NB4 (cell line): ENCODE data around the gene C2CD2.
A peak's percentile ranks its signal among the peaks of the same experiment; 100 is the strongest.

Source experiments
- DNase-seq: peaks from one replicate; pipeline ENCODE4 v3.0.0; 2010; ENCODE audit warnings: low read depth
- H3K4me3 ChIP-seq: one replicate; pipeline ENCODE4 v1.5.1; 2011; ENCODE audit warnings: mild to moderate bottlenecking, low read depth, low read length, moderate library complexity
- MYC ChIP-seq: IDR thresholded peaks from 2 replicates; pipeline ENCODE4 v1.6.1; 2011; ENCODE audit warnings: low read depth, low read length
- POLR2A ChIP-seq: IDR thresholded peaks from 2 replicates; pipeline ENCODE4 v1.6.1; 2011; ENCODE audit warnings: mild to moderate bottlenecking; ENCODE audit not compliant: insufficient read length; ENCODE audit errors: extremely low read depth
- TF ChIP-seq, protein P1 (sequence below): IDR thresholded peaks from 2 replicates; pipeline ENCODE4 v1.6.1; 2011; ENCODE audit warnings: low read depth, low read length
- TF ChIP-seq, protein P2 (sequence below): IDR thresholded peaks from one replicate; pipeline ENCODE4 v1.5.1; 2012; ENCODE audit warnings: low read depth, low read length

The C2CD2 gene

DNA sequence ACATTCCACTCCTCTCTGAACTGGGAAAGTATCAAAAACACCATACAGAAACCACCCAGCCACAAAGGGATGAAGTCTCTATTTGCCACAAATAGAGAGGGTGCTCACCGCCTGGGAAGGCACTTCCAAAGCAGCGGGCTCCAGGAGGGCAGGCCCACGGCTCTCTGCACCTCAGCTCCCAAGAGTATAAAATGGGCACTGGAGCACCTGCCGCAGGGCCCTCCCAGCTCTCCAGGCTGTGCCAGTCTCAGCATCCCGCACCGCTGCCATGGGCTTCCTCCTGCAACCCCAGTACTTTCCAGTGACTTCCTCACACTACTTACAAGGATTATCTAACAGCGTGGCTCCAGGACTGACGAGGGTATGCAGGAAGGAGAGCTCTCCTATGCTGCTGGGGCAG, 14.4 kb downstream of the C2CD2 start:
- no peak overlapping the region for H3K4me3 ChIP-seq

DNA sequence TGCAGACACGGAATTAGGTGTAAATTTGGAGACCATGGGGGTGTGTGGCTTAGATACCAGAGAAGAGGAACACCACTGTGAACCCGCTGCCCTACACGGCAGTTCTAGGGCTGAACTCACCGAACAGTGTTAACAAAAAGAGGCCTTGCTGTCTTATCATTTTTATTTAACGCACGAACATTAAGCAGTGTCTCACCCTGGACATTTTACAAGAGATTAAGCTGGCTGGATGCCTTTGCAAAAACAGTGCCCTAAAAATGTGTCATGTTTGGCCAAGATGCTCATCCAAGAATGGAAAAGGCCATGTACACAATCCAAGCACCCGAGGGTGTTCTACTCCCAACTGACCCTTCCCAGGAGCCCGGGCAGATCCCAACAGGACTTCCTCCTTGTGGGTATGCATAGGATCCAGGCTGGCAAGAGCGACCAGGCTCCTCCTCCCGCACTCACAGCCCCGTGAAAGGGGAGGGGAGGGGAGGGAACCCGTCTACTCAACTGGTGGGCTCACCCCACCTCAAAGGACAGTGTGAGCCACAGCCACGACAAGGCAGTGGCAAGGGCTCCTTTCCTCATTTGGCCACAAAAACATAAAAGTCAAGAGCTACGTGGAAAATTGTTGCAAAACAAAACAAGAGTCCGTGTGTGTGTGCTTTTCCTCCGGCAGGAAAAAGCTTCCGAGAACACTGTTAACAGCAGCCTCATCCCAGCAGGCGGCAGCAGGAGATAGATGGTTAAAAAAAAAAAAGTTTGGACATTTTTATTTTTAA, 20.3 kb downstream of the C2CD2 start:
- H3K4me3 ChIP-seq: no peak overlapping the region
- DNase-seq: no peak
- TF ChIP-seq, protein P1, sequence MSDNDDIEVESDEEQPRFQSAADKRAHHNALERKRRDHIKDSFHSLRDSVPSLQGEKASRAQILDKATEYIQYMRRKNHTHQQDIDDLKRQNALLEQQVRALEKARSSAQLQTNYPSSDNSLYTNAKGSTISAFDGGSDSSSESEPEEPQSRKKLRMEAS: no peak; the same call in 1 of the 2 replicates
- no peak for TF ChIP-seq MYC
- TF ChIP-seq POLR2A: no peak
- TF ChIP-seq, protein P2, sequence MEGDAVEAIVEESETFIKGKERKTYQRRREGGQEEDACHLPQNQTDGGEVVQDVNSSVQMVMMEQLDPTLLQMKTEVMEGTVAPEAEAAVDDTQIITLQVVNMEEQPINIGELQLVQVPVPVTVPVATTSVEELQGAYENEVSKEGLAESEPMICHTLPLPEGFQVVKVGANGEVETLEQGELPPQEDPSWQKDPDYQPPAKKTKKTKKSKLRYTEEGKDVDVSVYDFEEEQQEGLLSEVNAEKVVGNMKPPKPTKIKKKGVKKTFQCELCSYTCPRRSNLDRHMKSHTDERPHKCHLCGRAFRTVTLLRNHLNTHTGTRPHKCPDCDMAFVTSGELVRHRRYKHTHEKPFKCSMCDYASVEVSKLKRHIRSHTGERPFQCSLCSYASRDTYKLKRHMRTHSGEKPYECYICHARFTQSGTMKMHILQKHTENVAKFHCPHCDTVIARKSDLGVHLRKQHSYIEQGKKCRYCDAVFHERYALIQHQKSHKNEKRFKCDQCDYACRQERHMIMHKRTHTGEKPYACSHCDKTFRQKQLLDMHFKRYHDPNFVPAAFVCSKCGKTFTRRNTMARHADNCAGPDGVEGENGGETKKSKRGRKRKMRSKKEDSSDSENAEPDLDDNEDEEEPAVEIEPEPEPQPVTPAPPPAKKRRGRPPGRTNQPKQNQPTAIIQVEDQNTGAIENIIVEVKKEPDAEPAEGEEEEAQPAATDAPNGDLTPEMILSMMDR: no peak

More for the DNA sequence above, 14.4 kb downstream of the C2CD2 start:
- TF ChIP-seq MYC: no peak
- TF ChIP-seq POLR2A: no peak
- DNase-seq: no peak

DNA sequence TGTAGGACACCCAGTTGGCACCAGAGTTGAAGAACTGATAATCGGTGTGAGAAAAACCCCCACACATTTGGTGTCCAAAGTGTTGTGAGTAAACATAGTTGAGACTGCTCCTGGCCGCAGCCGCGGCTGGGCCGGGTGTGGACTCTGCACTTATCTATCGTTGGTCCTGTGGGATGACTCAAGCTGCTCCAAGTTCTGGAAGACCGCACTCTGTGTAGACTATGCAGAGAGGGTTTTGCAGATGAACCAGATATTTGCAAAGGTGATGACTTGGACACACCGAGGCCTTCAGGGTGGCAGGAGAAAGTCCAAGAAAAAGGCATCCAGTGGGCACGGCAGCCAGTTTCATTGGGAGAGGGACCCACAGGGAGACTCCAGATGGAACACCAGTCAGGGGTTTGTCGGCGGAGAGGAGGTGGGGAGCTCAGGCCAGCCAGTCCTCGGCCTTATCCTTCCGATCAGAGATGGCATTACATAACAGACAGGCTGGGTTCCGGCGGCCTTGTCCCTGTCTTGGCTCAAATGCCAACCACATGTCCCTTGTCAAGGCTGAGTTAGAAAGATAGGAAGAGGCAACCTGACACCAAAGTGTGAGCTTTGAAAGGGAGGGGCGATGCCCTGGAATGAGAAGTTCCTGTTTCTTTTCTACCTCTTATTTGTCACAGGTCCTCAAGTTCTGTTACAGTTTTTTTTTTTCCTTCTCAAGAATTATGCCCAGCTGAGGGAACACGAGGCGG, 21.1 kb downstream of the C2CD2 start:
- DNase-seq: peak; percentile 44
- H3K4me3 ChIP-seq: no peak overlapping the region
- TF ChIP-seq MYC (peak; percentile 39; the same call in 1 of the 2 replicates), POLR2A (no peak)
- TF ChIP-seq, protein P1: peak; percentile 75

DNA sequence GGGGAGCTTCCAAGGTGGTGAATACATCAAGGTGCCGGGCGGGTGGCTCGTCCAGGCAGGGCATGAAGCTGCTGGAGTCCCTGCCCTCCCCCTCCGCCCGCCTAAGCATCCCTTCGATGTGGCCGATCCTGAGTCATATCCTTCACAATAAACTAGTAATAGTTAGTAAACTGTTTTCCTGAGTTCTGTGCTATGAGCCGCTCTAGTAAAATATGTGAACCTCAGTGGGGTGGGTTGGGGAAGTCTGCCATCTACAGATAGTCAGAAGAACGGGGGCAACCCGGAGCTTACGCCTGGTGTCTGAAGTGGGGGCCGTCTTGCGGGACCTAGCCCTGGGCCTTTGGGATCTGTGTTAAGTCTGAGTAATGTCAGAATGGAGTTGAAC, 21.6 kb downstream of the C2CD2 start:
- no peak overlapping the region for H3K4me3 ChIP-seq
- DNase-seq: no peak
- TF ChIP-seq MYC: no peak
- TF ChIP-seq, protein P2: no peak
- TF ChIP-seq, protein P1: no peak
- TF ChIP-seq POLR2A: no peak

DNA sequence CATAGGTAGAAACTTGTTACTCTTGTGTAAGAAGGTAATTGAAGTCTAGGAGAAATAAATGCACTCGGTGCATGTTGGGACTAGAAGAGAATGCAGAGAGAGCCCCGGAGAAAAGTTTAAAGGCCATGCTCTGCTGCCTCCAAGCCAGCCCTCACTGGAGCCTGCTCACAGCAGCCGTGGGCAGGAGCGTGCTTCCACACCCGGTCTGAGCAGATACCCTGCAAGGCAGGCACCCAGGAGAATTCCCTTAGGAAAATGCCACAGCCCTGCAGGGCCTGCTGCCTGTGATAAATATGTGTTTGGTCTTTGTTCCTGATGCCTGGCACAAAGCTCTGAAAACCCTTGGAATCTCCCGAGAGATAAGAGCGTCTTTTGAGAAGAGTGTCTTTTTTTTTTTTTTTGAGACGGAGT, 22.8 kb downstream of the C2CD2 start:
- H3K4me3 ChIP-seq: no peak overlapping the region
- TF ChIP-seq, protein P1: no peak
- TF ChIP-seq MYC (no peak), POLR2A (no peak)
- TF ChIP-seq, protein P2: no peak
- no peak for DNase-seq

DNA sequence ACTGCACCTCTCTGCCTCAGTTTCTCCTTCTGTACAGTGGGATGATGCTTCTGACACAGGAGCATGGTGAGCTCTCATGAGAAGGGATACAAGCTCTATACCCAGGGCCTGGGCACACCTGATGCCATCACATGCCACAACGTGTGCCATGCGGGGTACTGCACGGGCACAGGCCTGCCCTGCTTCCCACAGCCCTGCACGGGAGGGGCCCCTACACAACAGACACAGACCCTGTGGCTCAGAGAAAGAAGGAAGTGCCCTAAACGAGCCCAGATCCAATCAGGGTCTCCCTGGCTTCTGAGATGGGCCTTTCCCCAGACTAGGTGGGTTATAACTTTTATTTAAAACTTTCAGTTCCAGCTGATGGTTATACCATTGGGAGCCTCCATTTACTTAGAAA, 24.6 kb downstream of the C2CD2 start:
- DNase-seq: no peak
- TF ChIP-seq MYC: no peak
- TF ChIP-seq, protein P2: no peak
- TF ChIP-seq POLR2A: no peak
- TF ChIP-seq, protein P1: no peak
- H3K4me3 ChIP-seq: no peak overlapping the region
